Mesodermal cell (in vitro differentiated cells): ENCODE data around the gene CSF2.

ENCODE experiments used
- H3K27ac ChIP-seq: 2 replicates; pipeline ENCODE4 v1.7.0; 2013; ENCODE audit warnings: mild to moderate bottlenecking, low read depth, low read length, moderate library complexity; ENCODE audit not compliant: severe bottlenecking
- H3K36me3 ChIP-seq: 2 replicates; pipeline ENCODE4 v1.7.1; 2013; ENCODE audit warnings: mild to moderate bottlenecking, low read length, moderate library complexity; ENCODE audit not compliant: control insufficient read depth, insufficient read depth
- H3K4me1 ChIP-seq: one replicate; pipeline ENCODE4 v1.7.1; 2013; ENCODE audit warnings: mild to moderate bottlenecking, low read length; ENCODE audit not compliant: insufficient read depth, control insufficient read depth, poor library complexity, severe bottlenecking
- H3K4me3 ChIP-seq: 2 replicates; pipeline ENCODE4 v1.7.0; 2013; ENCODE audit warnings: low read length, control low read depth, mild to moderate bottlenecking; ENCODE audit not compliant: insufficient read depth, poor library complexity, severe bottlenecking; ENCODE audit errors: extremely low read depth
- H3K9me3 ChIP-seq: 2 replicates; pipeline ENCODE4 v1.7.1; 2013; ENCODE audit warnings: mild to moderate bottlenecking, low read length, moderate library complexity; ENCODE audit not compliant: control insufficient read depth
- WGBS, 2 experiments: methylation state at CpG; one replicate each; pipeline ENCODE4 v1.1.5; 2013; ENCODE audit warnings: missing lambda C conversion rate in 2 of 2; ENCODE audit not compliant: insufficient coverage in 2 of 2; 5-methylcytosine and 5-hydroxymethylcytosine counted together

Gene CSF2

GRCh38 chr5:132054697-132055440 is 18.7 kb upstream of the CSF2 start:
- no peaks in the 10 kb centered on the region for H3K36me3 ChIP-seq
- H3K27ac ChIP-seq, result no peak overlapping the region
- no peaks in the 10 kb centered on the region for H3K9me3 ChIP-seq
- no peaks in the 10 kb centered on the region for H3K4me1 ChIP-seq
- H3K4me3 ChIP-seq, result no peak overlapping the region
- 85 to 86% methylated on average over 2 to 5 of the region's 9 CpGs for WGBS, 2 experiments

GRCh38 chr5:132055441-132055807 is 18.2 kb upstream of the CSF2 start:
- no peaks in the 10 kb centered on the region for H3K36me3 ChIP-seq
- no peak overlapping the region for H3K27ac ChIP-seq
- no peaks in the 10 kb centered on the region for H3K4me1 ChIP-seq
- no CpG with 5 or more reads among the region's 1 CpG for WGBS, 2 experiments
- no peaks in the 10 kb centered on the region for H3K9me3 ChIP-seq
- H3K4me3 ChIP-seq, result no peak overlapping the region

- Histone ChIP-seq H3K27ac (no peak overlapping the region), H3K36me3 (no peaks in the 10 kb centered on the region), H3K4me3 (no peak overlapping the region), H3K4me1 (no peaks in the 10 kb centered on the region), H3K9me3 (no peaks in the 10 kb centered on the region)
- WGBS, 2 experiments, result 88 to 89% methylated on average over 11 to 12 of the region's 12 CpGs
These were observed 17.6 kb upstream of the CSF2 start for GRCh38 chr5:132055808-132056609.

- H3K36me3 ChIP-seq, result no peaks in the 10 kb centered on the region
- H3K27ac ChIP-seq, result no peak overlapping the region
- H3K9me3 ChIP-seq, result no peaks in the 10 kb centered on the region
- WGBS, 2 experiments, result 90 to 96% methylated on average over 10 to 12 of the region's 14 CpGs
- no peak overlapping the region for H3K4me3 ChIP-seq
- H3K4me1 ChIP-seq, result no peaks in the 10 kb centered on the region
These were observed 16.7 kb upstream of the CSF2 start for GRCh38 chr5:132056610-132057497.

- H3K4me3 ChIP-seq, result no peak overlapping the region
- no peaks in the 10 kb centered on the region for H3K4me1 ChIP-seq
- no peaks in the 10 kb centered on the region for H3K9me3 ChIP-seq
- no peaks in the 10 kb centered on the region for H3K36me3 ChIP-seq
- WGBS, 2 experiments, result 93 to 95% methylated on average over 9 of the region's 12 CpGs
- no peak overlapping the region for H3K27ac ChIP-seq
These were observed 15.9 kb upstream of the CSF2 start for GRCh38 chr5:132057498-132058255.

GRCh38 chr5:132058646-132059042 is 14.9 kb upstream of the CSF2 start:
- 91 to 96% methylated on average over 7 of the region's 7 CpGs for WGBS, 2 experiments
- H3K4me3 ChIP-seq, result no peak overlapping the region

GRCh38 chr5:132059043-132059695 is 14.4 kb upstream of the CSF2 start:
- no peak overlapping the region for H3K4me3 ChIP-seq
- H3K27ac ChIP-seq, result no peak overlapping the region
- H3K4me1 ChIP-seq, result no peaks in the 10 kb centered on the region
- no peaks in the 10 kb centered on the region for H3K9me3 ChIP-seq
- no peaks in the 10 kb centered on the region for H3K36me3 ChIP-seq
- WGBS, 2 experiments, result 88 to 89% methylated on average over 8 to 9 of the region's 9 CpGs

More at GRCh38 chr5:132058646-132059042, 14.9 kb upstream of the CSF2 start:
- H3K27ac ChIP-seq, result no peak overlapping the region
- no peaks in the 10 kb centered on the region for H3K36me3 ChIP-seq
- no peaks in the 10 kb centered on the region for H3K4me1 ChIP-seq
- no peaks in the 10 kb centered on the region for H3K9me3 ChIP-seq

GRCh38 chr5:132059696-132060500 is 13.7 kb upstream of the CSF2 start:
- 91% methylated on average over 12 of the region's 13 CpGs for whole genome bisulfite sequencing, 2 experiments
- H3K4me1 ChIP-seq, result no peaks in the 10 kb centered on the region
- H3K36me3 ChIP-seq, result no peaks in the 10 kb centered on the region
- no peak overlapping the region for H3K27ac ChIP-seq
- H3K4me3 ChIP-seq, result no peak overlapping the region
- no peaks in the 10 kb centered on the region for H3K9me3 ChIP-seq

- Histone ChIP-seq H3K27ac (no peak within 1 kb of the TSS), H3K9me3 (no peaks in the 10 kb centered on the region), H3K4me1 (peaks cover 3% of the 10 kb centered on the region), H3K36me3 (no peaks in the 10 kb centered on the region), H3K4me3 (no peak within 1 kb of the TSS)
- 93 to 94% methylated on average over 11 to 13 of the region's 16 CpGs for WGBS, 2 experiments
These were observed 13.0 kb upstream of the CSF2 start, which contains the start of gene IL3 for GRCh38 chr5:132060501-132061161. Gene IL3, plus strand, starts transcription at chr5:132060655. Its CDS starts 52 bp downstream, at chr5:132060707.
